Measurements from ENCODE around the gene GBX1.

Gene GBX1

GRCh38 chr7:151150388-151150787, 17.1 kb downstream of the GBX1 start:
- Histone ChIP-seq H3K4me1 (ENCODE audit: control insufficient read depth in 1 of 2, insufficient read depth in 2 of 2, low read length in 2 of 2) (no peaks in the 10 kb centered on the region), H3K9me3 (ENCODE audit: control insufficient read depth in 1 of 2, low read length in 2 of 2) (no peaks in the 10 kb centered on the region), H3K36me3 (ENCODE audit: control insufficient read depth in 1 of 2, insufficient read depth in 2 of 2, low read length in 2 of 2) (no peaks in the 10 kb centered on the region), H3K27me3 (ENCODE audit: control insufficient read depth in 1 of 2, insufficient read depth in 2 of 2, low read length in 2 of 2) (peaks cover 6 to 15% of the 10 kb centered on the region in 2 donors), H3K9ac (ENCODE audit: low read depth in 1 of 2, low read length in 2 of 2) (no peak overlapping the region), H3K27ac (ENCODE audit: low read depth, low read length) (no peak overlapping the region), H3K4me3 (ENCODE audit: low read depth in 1 of 2, low read length in 2 of 2) (no peak overlapping the region)

- Histone ChIP-seq H3K4me3 (ENCODE audit: low read depth in 1 of 2, low read length in 2 of 2) (no peak overlapping the region), H3K4me1 (ENCODE audit: control insufficient read depth in 1 of 2, insufficient read depth in 2 of 2, low read length in 2 of 2) (no peaks in the 10 kb centered on the region), H3K27me3 (ENCODE audit: control insufficient read depth in 1 of 2, insufficient read depth in 2 of 2, low read length in 2 of 2) (peaks cover 6 to 15% of the 10 kb centered on the region in 2 donors)
These were observed 18.9 kb downstream of the GBX1 start for GRCh38 chr7:151148319-151149259.

GRCh38 chr7:151146761-151147160, 20.7 kb downstream of the GBX1 start:
- H3K4me3 ChIP-seq (ENCODE audit: low read depth in 1 of 2, low read length in 2 of 2): no peak overlapping the region
- no peak overlapping the region for H3K9ac ChIP-seq (ENCODE audit: low read depth in 1 of 2, low read length in 2 of 2)
- H3K27ac ChIP-seq (ENCODE audit: low read depth, low read length): no peak overlapping the region
- H3K9me3 ChIP-seq (ENCODE audit: control insufficient read depth in 1 of 2, low read length in 2 of 2): no peaks in the 10 kb centered on the region
- no peaks in the 10 kb centered on the region for H3K4me1 ChIP-seq (ENCODE audit: control insufficient read depth in 1 of 2, insufficient read depth in 2 of 2, low read length in 2 of 2)
- H3K27me3 ChIP-seq (ENCODE audit: control insufficient read depth in 1 of 2, insufficient read depth in 2 of 2, low read length in 2 of 2): peaks cover 6 to 9% of the 10 kb centered on the region in 2 donors
- H3K36me3 ChIP-seq (ENCODE audit: control insufficient read depth in 1 of 2, insufficient read depth in 2 of 2, low read length in 2 of 2): peaks cover 11 to 29% of the 10 kb centered on the region in 2 donors

More at GRCh38 chr7:151148319-151149259, 18.9 kb downstream of the GBX1 start:
- no peak overlapping the region for H3K27ac ChIP-seq (ENCODE audit: low read depth, low read length)
- H3K9me3 ChIP-seq (ENCODE audit: control insufficient read depth in 1 of 2, low read length in 2 of 2): no peaks in the 10 kb centered on the region
- peaks cover 11 to 15% of the 10 kb centered on the region in 2 donors for H3K36me3 ChIP-seq (ENCODE audit: control insufficient read depth in 1 of 2, insufficient read depth in 2 of 2, low read length in 2 of 2)
- H3K9ac ChIP-seq (ENCODE audit: low read depth in 1 of 2, low read length in 2 of 2): no peak overlapping the region

- Histone ChIP-seq H3K9ac (ENCODE audit: low read depth in 1 of 2, low read length in 2 of 2) (no peak overlapping the region), H3K9me3 (ENCODE audit: control insufficient read depth in 1 of 2, low read length in 2 of 2) (no peaks in the 10 kb centered on the region), H3K4me1 (ENCODE audit: control insufficient read depth in 1 of 2, insufficient read depth in 2 of 2, low read length in 2 of 2) (no peaks in the 10 kb centered on the region), H3K36me3 (ENCODE audit: control insufficient read depth in 1 of 2, insufficient read depth in 2 of 2, low read length in 2 of 2) (peaks cover 11 to 48% of the 10 kb centered on the region in 2 donors), H3K4me3 (ENCODE audit: low read depth in 1 of 2, low read length in 2 of 2) (no peak overlapping the region), H3K27ac (ENCODE audit: low read depth, low read length) (no peak overlapping the region), H3K27me3 (ENCODE audit: control insufficient read depth in 1 of 2, insufficient read depth in 2 of 2, low read length in 2 of 2) (no peaks in the 10 kb centered on the region)
These were observed 23.1 kb downstream of the GBX1 start for GRCh38 chr7:151144387-151144786.

- H3K27ac ChIP-seq (ENCODE audit: low read depth, low read length): no peak overlapping the region
- H3K27me3 ChIP-seq (ENCODE audit: control insufficient read depth in 1 of 2, insufficient read depth in 2 of 2, low read length in 2 of 2): no peaks in the 10 kb centered on the region
- no peaks in the 10 kb centered on the region for H3K9me3 ChIP-seq (ENCODE audit: control insufficient read depth in 1 of 2, low read length in 2 of 2)
- H3K4me3 ChIP-seq (ENCODE audit: low read depth in 1 of 2, low read length in 2 of 2): no peak overlapping the region
- no peak overlapping the region for H3K9ac ChIP-seq (ENCODE audit: low read depth in 1 of 2, low read length in 2 of 2)
- no peaks in the 10 kb centered on the region for H3K4me1 ChIP-seq (ENCODE audit: control insufficient read depth in 1 of 2, insufficient read depth in 2 of 2, low read length in 2 of 2)
- H3K36me3 ChIP-seq (ENCODE audit: control insufficient read depth in 1 of 2, insufficient read depth in 2 of 2, low read length in 2 of 2): peaks cover 11 to 49% of the 10 kb centered on the region in 2 donors
These were observed 24.1 kb downstream of the GBX1 start for GRCh38 chr7:151143261-151144015.

- no peak overlapping the region for H3K27ac ChIP-seq (ENCODE audit: low read depth, low read length)
- H3K4me3 ChIP-seq (ENCODE audit: low read depth in 1 of 2, low read length in 2 of 2): no peak overlapping the region
- no peaks in the 10 kb centered on the region for H3K9me3 ChIP-seq (ENCODE audit: control insufficient read depth in 1 of 2, low read length in 2 of 2)
- H3K9ac ChIP-seq (ENCODE audit: low read depth in 1 of 2, low read length in 2 of 2): no peak overlapping the region
- H3K36me3 ChIP-seq (ENCODE audit: control insufficient read depth in 1 of 2, insufficient read depth in 2 of 2, low read length in 2 of 2): peaks cover 11 to 55% of the 10 kb centered on the region in 2 donors
- H3K27me3 ChIP-seq (ENCODE audit: control insufficient read depth in 1 of 2, insufficient read depth in 2 of 2, low read length in 2 of 2): no peaks in the 10 kb centered on the region
- H3K4me1 ChIP-seq (ENCODE audit: control insufficient read depth in 1 of 2, insufficient read depth in 2 of 2, low read length in 2 of 2): no peaks in the 10 kb centered on the region
These were observed 24.8 kb downstream of the GBX1 start for GRCh38 chr7:151142686-151143040.

GRCh38 chr7:151141855-151142685, 25.4 kb downstream of the GBX1 start:
- peaks cover 11 to 60% of the 10 kb centered on the region in 2 donors for H3K36me3 ChIP-seq (ENCODE audit: control insufficient read depth in 1 of 2, insufficient read depth in 2 of 2, low read length in 2 of 2)
- H3K9ac ChIP-seq (ENCODE audit: low read depth in 1 of 2, low read length in 2 of 2): no peak overlapping the region

GRCh38 chr7:151141311-151141854, 26.1 kb downstream of the GBX1 start:
- H3K4me1 ChIP-seq (ENCODE audit: control insufficient read depth in 1 of 2, insufficient read depth in 2 of 2, low read length in 2 of 2): no peaks in the 10 kb centered on the region
- peaks cover 11 to 67% of the 10 kb centered on the region in 2 donors for H3K36me3 ChIP-seq (ENCODE audit: control insufficient read depth in 1 of 2, insufficient read depth in 2 of 2, low read length in 2 of 2)
- no peak overlapping the region for H3K27ac ChIP-seq (ENCODE audit: low read depth, low read length)
- no peaks in the 10 kb centered on the region for H3K9me3 ChIP-seq (ENCODE audit: control insufficient read depth in 1 of 2, low read length in 2 of 2)
- H3K4me3 ChIP-seq (ENCODE audit: low read depth in 1 of 2, low read length in 2 of 2): no peak overlapping the region
- no peak overlapping the region for H3K9ac ChIP-seq (ENCODE audit: low read depth in 1 of 2, low read length in 2 of 2)
- H3K27me3 ChIP-seq (ENCODE audit: control insufficient read depth in 1 of 2, insufficient read depth in 2 of 2, low read length in 2 of 2): no peaks in the 10 kb centered on the region

More at GRCh38 chr7:151141855-151142685, 25.4 kb downstream of the GBX1 start:
- no peaks in the 10 kb centered on the region for H3K9me3 ChIP-seq (ENCODE audit: control insufficient read depth in 1 of 2, low read length in 2 of 2)
- no peaks in the 10 kb centered on the region for H3K4me1 ChIP-seq (ENCODE audit: control insufficient read depth in 1 of 2, insufficient read depth in 2 of 2, low read length in 2 of 2)
- H3K27me3 ChIP-seq (ENCODE audit: control insufficient read depth in 1 of 2, insufficient read depth in 2 of 2, low read length in 2 of 2): no peaks in the 10 kb centered on the region
- H3K27ac ChIP-seq (ENCODE audit: low read depth, low read length): no peak overlapping the region
- H3K4me3 ChIP-seq (ENCODE audit: low read depth in 1 of 2, low read length in 2 of 2): no peak overlapping the region

GRCh38 chr7:151140826-151141225, 26.7 kb downstream of the GBX1 start:
- Histone ChIP-seq H3K27me3 (ENCODE audit: control insufficient read depth in 1 of 2, insufficient read depth in 2 of 2, low read length in 2 of 2) (no peaks in the 10 kb centered on the region), H3K9ac (ENCODE audit: low read depth in 1 of 2, low read length in 2 of 2) (no peak overlapping the region), H3K36me3 (ENCODE audit: control insufficient read depth in 1 of 2, insufficient read depth in 2 of 2, low read length in 2 of 2) (peaks cover 11 to 73% of the 10 kb centered on the region in 2 donors), H3K4me3 (ENCODE audit: low read depth in 1 of 2, low read length in 2 of 2) (no peak overlapping the region), H3K27ac (ENCODE audit: low read depth, low read length) (no peak overlapping the region), H3K4me1 (ENCODE audit: control insufficient read depth in 1 of 2, insufficient read depth in 2 of 2, low read length in 2 of 2) (no peaks in the 10 kb centered on the region), H3K9me3 (ENCODE audit: control insufficient read depth in 1 of 2, low read length in 2 of 2) (no peaks in the 10 kb centered on the region)
